Neural cell (in vitro differentiated cells): ENCODE measurements around the gene C6orf132. TPM values are rescaled to one million over a fixed set of nuclear protein-coding genes. Genes with fewer than 3 reads are reported as not detected.

Source experiments
- polyA plus RNA-seq: library from polyadenylated mRNA; depleted of rRNA; stranded (reverse); fragments of >200 nt; gene quantifications from 2 replicates; pipeline ENCODE4 v1.2.3, GENCODE V29; 2014

C6orf132 gene
- polyA plus RNA-seq, 1 donor from 2014 or later, result not detected

Other genes with a start within 250 kb of the C6orf132 start
- gene USP49, start 247.2 kb downstream of the C6orf132 start, polyA plus RNA-seq, result 23.5 and 24.2 TPM in 2 replicates
- 18.9 and 21.2 TPM in 2 replicates for gene MED20, start 221.5 kb downstream of the C6orf132 start, polyA plus RNA-seq
- gene BYSL, start 221.1 kb downstream of the C6orf132 start, polyA plus RNA-seq, result 19.6 and 19.8 TPM in 2 replicates
- gene CCND3, start 200.8 kb downstream of the C6orf132 start, polyA plus RNA-seq, result 15.7 and 17.9 TPM in 2 replicates
- gene TAF8, start 92.1 kb downstream of the C6orf132 start, polyA plus RNA-seq, result 5.1 and 7.5 TPM in 2 replicates
- gene GUCA1A, start 30.7 kb upstream of the C6orf132 start, polyA plus RNA-seq, result 0.24 and 0.78 TPM in 2 replicates
- gene GUCA1B, start 52.3 kb upstream of the C6orf132 start, polyA plus RNA-seq, result 1.6 and 2.6 TPM in 2 replicates
- gene MRPS10, start 75.2 kb upstream of the C6orf132 start, polyA plus RNA-seq, result 36.4 and 37.4 TPM in 2 replicates